Mesodermal cell (in vitro differentiated cells): Measurements from ENCODE around the gene PAFAH1B1. TPM values are rescaled to one million over a fixed set of nuclear protein-coding genes. Genes with fewer than 3 reads are reported as not detected.
"Not testable (repeated sequence)": the region's sequence is repeated elsewhere in the genome, so short reads cannot be mapped to it uniquely, and the experiment has no call there.

ENCODE experiments used
- H3K27ac ChIP-seq: 2 replicates; pipeline ENCODE4 v1.7.0; 2013; ENCODE audit warnings: mild to moderate bottlenecking, low read depth, low read length, moderate library complexity; ENCODE audit not compliant: severe bottlenecking
- H3K36me3 ChIP-seq: 2 replicates; pipeline ENCODE4 v1.7.1; 2013; ENCODE audit warnings: mild to moderate bottlenecking, low read length, moderate library complexity; ENCODE audit not compliant: control insufficient read depth, insufficient read depth
- H3K4me1 ChIP-seq: one replicate; pipeline ENCODE4 v1.7.1; 2013; ENCODE audit warnings: mild to moderate bottlenecking, low read length; ENCODE audit not compliant: insufficient read depth, control insufficient read depth, poor library complexity, severe bottlenecking
- H3K4me3 ChIP-seq: 2 replicates; pipeline ENCODE4 v1.7.0; 2013; ENCODE audit warnings: low read length, control low read depth, mild to moderate bottlenecking; ENCODE audit not compliant: insufficient read depth, poor library complexity, severe bottlenecking; ENCODE audit errors: extremely low read depth
- H3K9me3 ChIP-seq: 2 replicates; pipeline ENCODE4 v1.7.1; 2013; ENCODE audit warnings: mild to moderate bottlenecking, low read length, moderate library complexity; ENCODE audit not compliant: control insufficient read depth
- WGBS, 2 experiments: methylation state at CpG; one replicate each; pipeline ENCODE4 v1.1.5; 2013; ENCODE audit warnings: missing lambda C conversion rate in 2 of 2; ENCODE audit not compliant: insufficient coverage in 2 of 2; 5-methylcytosine and 5-hydroxymethylcytosine counted together
- polyA plus RNA-seq, 2 experiments: library from polyadenylated mRNA; stranded (reverse); fragments of 50-300 nt; gene quantifications; one replicate each; pipeline ENCODE4 v1.2.3, GENCODE V29; 2013

Gene PAFAH1B1
- polyA plus RNA-seq (2013, experiment 1 of 2) = 198 TPM
- polyA plus RNA-seq (2013, experiment 2 of 2) = 202 TPM

- 0 to 1% methylated on average over 44 to 46 of the region's 86 CpGs for WGBS, 2 experiments
- Histone ChIP-seq H3K27ac (peak within 1 kb of the TSS; percentile 99), H3K36me3 (peaks cover 7% of the 10 kb centered on the region), H3K4me1 (no peaks in the 10 kb centered on the region), H3K4me3 (peak within 1 kb of the TSS; percentile 100), H3K9me3 (no peaks in the 10 kb centered on the region)
Measured at GRCh38 chr17:2592971-2593820, at the start of gene PAFAH1B1. PAFAH1B1 (plus strand) TSS chr17:2593654; CDS start chr17:2638289, 44,635 bp downstream.

GRCh38 chr17:2545393-2545792 is 48.1 kb upstream of the PAFAH1B1 start:
- Histone ChIP-seq H3K36me3 (no peaks in the 10 kb centered on the region), H3K27ac (no peak overlapping the region), H3K9me3 (no peaks in the 10 kb centered on the region), H3K4me1 (peaks cover 7% of the 10 kb centered on the region), H3K4me3 (no peak overlapping the region)
- WGBS, 2 experiments = 90 to 96% methylated on average over 5 of the region's 7 CpGs

- H3K27ac ChIP-seq = no peak overlapping the region
- H3K4me1 ChIP-seq = peaks cover 16% of the 10 kb centered on the region
- 95 to 97% methylated on average over 5 to 7 of the region's 9 CpGs for WGBS, 2 experiments
- H3K36me3 ChIP-seq = no peaks in the 10 kb centered on the region
- H3K9me3 ChIP-seq = no peaks in the 10 kb centered on the region
- H3K4me3 ChIP-seq = no peak overlapping the region
Measured at GRCh38 chr17:2547176-2547575, 46.3 kb upstream of the PAFAH1B1 start.

DNA sequence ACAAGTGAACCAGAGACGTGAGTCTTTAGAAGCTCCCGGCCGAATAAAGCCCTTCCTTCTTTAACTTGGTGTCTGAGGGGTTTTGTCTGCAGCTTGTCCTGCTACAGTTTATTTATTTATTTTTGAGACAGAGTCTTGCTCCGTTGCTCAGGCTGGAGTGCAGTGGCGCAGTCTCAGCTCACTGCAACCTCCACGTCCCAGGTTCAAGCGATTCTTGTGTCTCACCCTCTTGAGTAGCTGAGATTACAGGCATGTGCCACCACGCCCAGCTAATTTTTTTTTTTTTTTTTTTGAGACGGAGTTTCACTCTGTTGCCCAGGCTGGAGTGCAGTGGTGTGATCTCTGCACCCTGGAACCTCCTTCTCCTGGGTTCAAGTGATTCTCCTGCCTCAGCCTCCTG is 45.4 kb upstream of the PAFAH1B1 start:
- H3K9me3 ChIP-seq, H3K27ac ChIP-seq, H3K4me3 ChIP-seq, H3K36me3 ChIP-seq: not testable (repeated sequence)
- H3K4me1 ChIP-seq = peaks cover 16% of the 10 kb centered on the region
- WGBS, 2 experiments = 82 to 86% methylated on average over 5 to 7 of the region's 9 CpGs

- WGBS, 2 experiments = 95 to 96% methylated on average over 5 to 7 of the region's 8 CpGs
- peaks cover 16% of the 10 kb centered on the region for H3K4me1 ChIP-seq
Measured at GRCh38 chr17:2549392-2550211, 43.9 kb upstream of the PAFAH1B1 start.

DNA sequence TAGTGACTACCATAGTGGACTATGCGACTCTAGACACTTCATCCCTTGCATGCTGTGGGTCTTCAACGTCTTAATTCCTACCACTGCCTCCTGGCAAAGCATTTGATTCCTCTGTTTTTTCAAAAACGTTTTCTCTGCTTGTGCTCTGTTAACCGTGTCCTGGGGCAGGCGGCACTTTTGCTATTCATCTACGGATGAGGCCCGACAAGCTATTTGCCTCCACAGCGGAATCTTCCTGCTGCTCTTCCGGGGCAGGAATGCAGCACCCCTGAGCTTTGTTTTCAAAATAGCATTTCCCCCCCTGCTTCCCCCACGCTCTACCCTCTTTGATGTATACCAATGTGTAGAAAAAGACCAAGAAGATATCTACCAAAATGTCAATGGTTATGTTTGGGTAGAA is 42.0 kb upstream of the PAFAH1B1 start:
- H3K27ac ChIP-seq = peak overlapping the region; percentile 16
- H3K4me3 ChIP-seq = no peak overlapping the region
- peaks cover 8% of the 10 kb centered on the region for H3K4me1 ChIP-seq
- no peaks in the 10 kb centered on the region for H3K36me3 ChIP-seq
- WGBS, 2 experiments = 11 to 16% methylated on average over 7 of the region's 10 CpGs
- no peaks in the 10 kb centered on the region for H3K9me3 ChIP-seq

More at GRCh38 chr17:2549392-2550211, 43.9 kb upstream of the PAFAH1B1 start:
- Histone ChIP-seq H3K27ac (no peak overlapping the region), H3K9me3 (no peaks in the 10 kb centered on the region), H3K36me3 (no peaks in the 10 kb centered on the region), H3K4me3 (no peak overlapping the region)

DNA sequence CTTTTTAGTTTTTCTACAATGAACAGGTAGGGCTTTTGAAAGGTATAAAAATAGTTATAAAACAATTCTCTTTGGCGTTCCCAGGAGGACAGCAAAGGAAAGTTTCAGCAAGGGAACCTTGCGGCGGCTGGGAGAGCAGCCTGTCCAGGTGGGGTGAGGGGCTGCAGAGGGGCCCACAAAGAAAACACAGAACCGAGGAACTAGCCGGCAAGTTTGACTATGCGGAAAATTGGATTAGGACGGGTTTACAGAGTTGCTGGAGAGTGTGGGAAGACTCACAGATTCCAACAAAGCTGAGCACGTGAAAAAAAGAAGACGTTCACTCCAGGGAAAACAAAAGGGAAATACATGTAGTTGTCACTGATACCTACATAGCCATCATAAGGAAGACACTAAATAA is 41.5 kb upstream of the PAFAH1B1 start:
- no peak overlapping the region for H3K4me3 ChIP-seq
- no peaks in the 10 kb centered on the region for H3K36me3 ChIP-seq
- peak overlapping the region; percentile 16 for H3K27ac ChIP-seq
- peaks cover 8% of the 10 kb centered on the region for H3K4me1 ChIP-seq
- H3K9me3 ChIP-seq = no peaks in the 10 kb centered on the region
- WGBS, 2 experiments = 35 to 37% methylated on average over 7 to 8 of the region's 9 CpGs

DNA sequence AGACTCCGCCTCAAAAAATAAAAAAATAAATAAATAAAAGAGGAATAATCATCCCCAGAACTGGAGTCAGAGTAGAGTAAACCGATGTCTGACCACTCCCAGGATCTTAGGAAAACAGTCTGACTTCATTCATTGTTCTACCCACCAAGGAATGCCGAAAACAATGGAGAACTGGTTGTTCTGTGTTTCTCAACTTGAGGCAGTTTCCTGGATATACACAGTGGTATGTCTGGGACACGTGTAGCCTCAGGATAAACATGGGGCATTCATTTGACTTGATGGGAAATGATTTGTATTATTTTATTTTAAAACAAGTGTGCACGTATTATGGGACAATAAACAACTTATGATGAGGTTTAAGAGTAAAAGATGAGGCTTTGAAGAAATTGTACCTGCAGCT is 32.8 kb upstream of the PAFAH1B1 start:
- Histone ChIP-seq H3K36me3 (no peaks in the 10 kb centered on the region), H3K9me3 (peaks cover 6% of the 10 kb centered on the region), H3K4me1 (no peaks in the 10 kb centered on the region), H3K27ac (no peak overlapping the region), H3K4me3 (no peak overlapping the region)
- 89 to 100% methylated on average over 2 to 3 of the region's 5 CpGs for WGBS, 2 experiments

GRCh38 chr17:2562162-2562858 is 31.1 kb upstream of the PAFAH1B1 start:
- H3K4me3 ChIP-seq = no peak overlapping the region
- 85 to 91% methylated on average over 7 of the region's 8 CpGs for WGBS, 2 experiments

DNA sequence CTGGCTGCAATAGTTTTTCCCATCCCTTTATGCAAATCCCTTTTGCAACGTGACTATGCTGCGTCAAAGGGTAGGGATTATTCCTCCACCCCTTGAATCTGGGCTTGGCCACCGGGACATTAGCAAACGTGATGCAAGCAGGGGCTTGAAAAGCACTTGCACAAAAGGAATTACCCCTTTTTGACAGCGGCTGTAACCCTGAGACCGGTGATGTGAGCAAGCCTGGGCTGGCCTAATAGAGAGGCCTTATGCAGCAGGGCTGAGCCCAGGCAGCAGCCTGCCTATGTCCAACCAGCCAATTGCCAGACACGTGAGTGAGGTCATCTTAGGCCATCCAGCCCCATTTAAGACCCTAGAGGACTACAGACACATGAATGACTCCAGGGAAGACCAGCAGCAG is 30.4 kb upstream of the PAFAH1B1 start:
- Histone ChIP-seq H3K4me1 (no peaks in the 10 kb centered on the region), H3K36me3 (no peaks in the 10 kb centered on the region), H3K27ac (no peak overlapping the region), H3K9me3 (peaks cover 6% of the 10 kb centered on the region), H3K4me3 (no peak overlapping the region)
- WGBS, 2 experiments = 69 to 88% methylated on average over 7 of the region's 7 CpGs

More at GRCh38 chr17:2562162-2562858, 31.1 kb upstream of the PAFAH1B1 start:
- Histone ChIP-seq H3K36me3 (no peaks in the 10 kb centered on the region), H3K4me1 (no peaks in the 10 kb centered on the region), H3K27ac (no peak overlapping the region), H3K9me3 (peaks cover 6% of the 10 kb centered on the region)
